Measurements from ENCODE around the gene CACTIN.

DNA sequence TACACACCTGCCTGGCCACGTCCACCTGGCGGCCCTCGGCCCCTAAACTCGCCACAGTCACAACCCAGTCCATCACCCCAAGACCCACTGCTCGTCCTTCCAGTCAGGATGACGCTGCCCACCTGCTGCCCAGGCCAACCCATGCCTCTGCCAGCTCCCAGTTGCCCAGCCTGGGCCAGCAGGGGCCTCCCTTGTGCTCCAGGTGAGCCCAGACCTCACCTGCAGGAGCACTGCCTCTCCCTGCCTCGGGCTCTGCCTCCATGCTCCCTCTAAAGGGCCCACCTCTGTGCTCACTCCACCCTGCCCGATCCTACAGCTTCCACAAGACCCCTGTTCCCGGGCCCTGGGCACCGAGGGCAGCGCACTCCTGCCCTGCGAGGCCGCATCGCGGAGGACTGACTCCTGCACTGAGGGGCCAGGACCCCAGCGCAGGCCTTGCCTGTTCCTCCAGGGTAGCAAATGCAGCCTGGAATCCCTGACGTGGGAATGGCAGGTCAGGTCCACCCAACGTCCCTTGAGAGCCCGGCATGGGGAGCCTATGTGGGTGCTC, 8.0 kb upstream of the CACTIN start:
- no peak for TF ChIP-seq CTCF (IDR thresholded peaks at IDR 0.05; ENCODE audit: control extremely low read depth in 1 of 3, insufficient read depth in 1 of 3, low read depth in 1 of 3, low read length in 3 of 3)
- TF ChIP-seq SIRT6 (IDR thresholded peaks at IDR 0.05; ENCODE audit: low read length): no peak
- TF ChIP-seq EGR1 (IDR thresholded peaks at IDR 0.05; ENCODE audit: borderline replicate concordance, low read depth, low read length): no peak
- no peak for TF ChIP-seq RAD21 (IDR thresholded peaks at IDR 0.05 in 1 of 2, conservative IDR thresholded peaks at IDR 0.05 in 1 of 2; ENCODE audit: low read depth in 2 of 2, low read length in 2 of 2)
- no peak for TF ChIP-seq SIX5 (IDR thresholded peaks at IDR 0.05; ENCODE audit: low read depth, low read length)
- TF ChIP-seq SP1 (IDR thresholded peaks at IDR 0.05; ENCODE audit: low read depth, low read length): no peak
- no peak for TF ChIP-seq EZH2 (IDR thresholded peaks at IDR 0.05; ENCODE audit: low read depth, low read length, severe bottlenecking)
- no peak for TF ChIP-seq PHF8 (conservative IDR thresholded peaks at IDR 0.05; ENCODE audit: low read depth, low read length)
- no peak for TF ChIP-seq MAFK (IDR thresholded peaks at IDR 0.05; ENCODE audit: low read depth, low read length)
- TF ChIP-seq CREB1 (IDR thresholded peaks at IDR 0.05): no peak
